Neural progenitor cell (in vitro differentiated cells): ENCODE results near the gene ITPK1.

Experiments used
- CTCF ChIP-seq: fragments of 200-600 bp; sonication (generic); IDR thresholded peaks from 2 replicates; pipeline ENCODE4 v1.5.1; 2017; ENCODE audit warnings: antibody characterized with exemption, mild to moderate bottlenecking
- EZH2 ChIP-seq: fragments of 200-600 bp; sonication (generic); IDR thresholded peaks from 2 replicates; pipeline ENCODE4 v1.6.1; 2017; ENCODE audit warnings: antibody characterized with exemption, mild to moderate bottlenecking, moderate library complexity
- EZH2phosphoT487 ChIP-seq: fragments of 200-600 bp; sonication (generic); IDR thresholded peaks from 2 replicates; pipeline ENCODE4 v1.6.1; 2017; ENCODE audit warnings: antibody characterized with exemption

DNA sequence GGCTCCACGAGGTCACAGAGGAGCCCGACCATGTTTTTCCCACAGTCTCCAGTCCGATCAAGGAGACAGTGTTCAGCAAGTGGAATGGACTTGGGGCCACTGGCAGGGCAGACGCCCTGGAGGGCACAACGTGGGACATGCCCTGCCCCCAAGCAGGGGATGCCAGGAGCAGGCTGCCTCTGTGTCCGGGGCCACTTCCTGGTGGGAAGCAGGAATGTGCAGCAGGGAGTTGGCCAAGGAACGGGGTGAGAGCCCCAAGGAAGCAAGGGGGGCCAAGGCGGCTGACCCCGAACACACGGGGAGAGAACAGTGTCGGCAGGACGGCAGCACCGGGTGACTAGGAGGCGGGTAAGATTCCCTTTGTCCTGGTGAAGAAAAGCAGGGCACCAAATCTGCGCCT, 100.2 kb downstream of the ITPK1 start:
- TF ChIP-seq CTCF, result no peak
- no peak for TF ChIP-seq EZH2
- TF ChIP-seq EZH2phosphoT487, result no peak
